Upper lobe of right lung (tissue), 1 donor: Measurements from ENCODE around the gene NOL3. TPM values are rescaled to one million over a fixed set of nuclear protein-coding genes. Genes with fewer than 3 reads are reported as not detected.

Source experiments
- ATAC-seq: fragments of 200-7000 bp; cut with Tn5 transposase; one replicate; pipeline ENCODE4 v1.9.1; 2020; ENCODE audit warnings: mild to moderate bottlenecking, moderate library complexity
- DNase-seq: peaks from one replicate; pipeline ENCODE4 v3.0.0-alpha.2; 2020
- H3K27ac ChIP-seq: fragments of 200-600 bp; one replicate; pipeline ENCODE4 v1.8.0; 2022
- H3K27me3 ChIP-seq: fragments of 200-600 bp; one replicate; pipeline ENCODE4 v1.8.0; 2022; ENCODE audit warnings: mild to moderate bottlenecking
- H3K36me3 ChIP-seq: fragments of 200-600 bp; one replicate; pipeline ENCODE4 v1.8.0; 2022
- H3K4me1 ChIP-seq: fragments of 200-600 bp; one replicate; pipeline ENCODE4 v1.8.0; 2022
- H3K4me3 ChIP-seq: fragments of 200-600 bp; one replicate; pipeline ENCODE4 v1.8.0; 2022; ENCODE audit warnings: mild to moderate bottlenecking
- H3K9me3 ChIP-seq: fragments of 200-600 bp; one replicate; pipeline ENCODE4 v1.8.0; 2022
- CTCF ChIP-seq: fragments of 200-600 bp; IDR thresholded peaks from one replicate; pipeline ENCODE4 v1.8.0; 2022; ENCODE audit warnings: antibody characterized with exemption
- intact Hi-C: fragments of 100-400 bp; cut with DNase I; formaldehyde crosslinking; loops from one replicate; pipeline ENCODE4 v1.11.0; 2022
- total RNA-seq: library from RNA; stranded (reverse); fragmentation: NEBNext Ultra II Directional; extraction: Animal tissue kit (Norgen Biotek cat#: 25700); gene quantifications from one replicate; pipeline ENCODE4 v1.2.1, GENCODE V29; 2021
- donor health status: DM: no; HTN: yes; CAD: no; lungs with severe emphysema.

NOL3 gene
- total RNA-seq, 1 donor from 2014 or later = 59.7 TPM

- no peaks in the 10 kb centered on the region for H3K27me3 ChIP-seq
- intact Hi-C loops = loop anchor here (10.0 kb wide), 1 partner anchor 176 kb away; no protein-coding TSS in a partner anchor
- peak within 1 kb of the TSS; percentile 75 for H3K4me3 ChIP-seq
- peaks cover 12% of the 10 kb centered on the region for H3K4me1 ChIP-seq
- no peaks in the 10 kb centered on the region for H3K9me3 ChIP-seq
- H3K27ac ChIP-seq = peak within 1 kb of the TSS; percentile 83
- no peak for TF ChIP-seq CTCF
- ATAC-seq = peak; percentile 76
- H3K36me3 ChIP-seq = peaks cover 26% of the 10 kb centered on the region
- peak; percentile 91 for DNase-seq
These were observed 19.4 kb upstream of the NOL3 start, which contains the start of gene B3GNT9 for GRCh38 chr16:67150833-67151396. Gene B3GNT9, minus strand, starts transcription at chr16:67150998. Its CDS starts 513 bp downstream, at chr16:67150485.

GRCh38 chr16:67151431-67152097 lies 18.8 kb upstream of the NOL3 start:
- no peak for TF ChIP-seq CTCF
- Histone ChIP-seq H3K4me3 (peak overlapping the region; percentile 75), H3K27me3 (no peaks in the 10 kb centered on the region), H3K9me3 (no peaks in the 10 kb centered on the region), H3K27ac (peak overlapping the region; percentile 83), H3K36me3 (peaks cover 19% of the 10 kb centered on the region), H3K4me1 (peaks cover 12% of the 10 kb centered on the region)
- intact Hi-C loops = loop anchor here (10.0 kb wide), 1 partner anchor 177 kb away; no protein-coding TSS in a partner anchor
- ATAC-seq = no peak
- DNase-seq = no peak

GRCh38 chr16:67154578-67155294 lies 15.6 kb upstream of the NOL3 start:
- Histone ChIP-seq H3K27me3 (no peaks in the 10 kb centered on the region), H3K4me3 (peak overlapping the region; percentile 8), H3K9me3 (no peaks in the 10 kb centered on the region), H3K27ac (no peak overlapping the region), H3K4me1 (peaks cover 12% of the 10 kb centered on the region), H3K36me3 (no peaks in the 10 kb centered on the region)
- intact Hi-C loops = loop anchor here (10.0 kb wide), 1 partner anchor 180 kb away; no protein-coding TSS in a partner anchor
- TF ChIP-seq CTCF = no peak
- ATAC-seq = no peak
- DNase-seq = no peak

GRCh38 chr16:67155295-67156142 lies 14.8 kb upstream of the NOL3 start:
- peak; percentile 89 for DNase-seq
- TF ChIP-seq CTCF = peak; percentile 96
- Histone ChIP-seq H3K27ac (no peak overlapping the region), H3K9me3 (no peaks in the 10 kb centered on the region), H3K36me3 (no peaks in the 10 kb centered on the region), H3K4me1 (peaks cover 12% of the 10 kb centered on the region), H3K27me3 (no peaks in the 10 kb centered on the region), H3K4me3 (peak overlapping the region; percentile 8)
- peak; percentile 78 for ATAC-seq
- intact Hi-C loops = loop anchor here (10.0 kb wide), 1 partner anchor 181 kb away; no protein-coding TSS in a partner anchor
